GM23338 (cell line): ENCODE data around the gene CZIB. TPM values are rescaled to one million over a fixed set of nuclear protein-coding genes. Genes with fewer than 3 reads are reported as not detected.

ENCODE experiments used
- ATAC-seq: fragments of 200-7000 bp; cut with Tn5 transposase; 3 replicates; pipeline ENCODE4 v1.9.1; 2020
- DNase-seq: peaks from one replicate; pipeline ENCODE4 v3.0.0-alpha.2; 2015; ENCODE audit warnings: low spot score
- H2AFZ ChIP-seq: fragments of 200-600 bp; sonication (generic); 2 replicates; pipeline ENCODE4 v1.8.0; 2016; ENCODE audit warnings: antibody characterized with exemption, mild to moderate bottlenecking, moderate library complexity
- H3F3A ChIP-seq: fragments of 200-600 bp; sonication (generic); replicated peaks from 2 replicates; pipeline ENCODE4 v1.8.0; 2017; ENCODE audit warnings: antibody characterized with exemption, mixed run types, low read depth
- H3K27ac ChIP-seq: fragments of 200-600 bp; sonication (generic); 2 replicates; pipeline ENCODE4 v1.6.1; 2016; ENCODE audit warnings: low read depth
- H3K27me3 ChIP-seq: fragments of 200-600 bp; sonication (generic); 2 replicates; pipeline ENCODE4 v1.8.0; 2016; ENCODE audit warnings: mild to moderate bottlenecking, mixed run types, moderate library complexity; ENCODE audit not compliant: insufficient read depth
- H3K36me3 ChIP-seq: fragments of 200-600 bp; sonication (generic); 2 replicates; pipeline ENCODE4 v1.8.0; 2016; ENCODE audit warnings: mild to moderate bottlenecking; ENCODE audit not compliant: insufficient read depth
- H3K4me1 ChIP-seq: fragments of 200-600 bp; sonication (generic); 2 replicates; pipeline ENCODE4 v1.8.0; 2016; ENCODE audit warnings: mild to moderate bottlenecking, moderate library complexity; ENCODE audit not compliant: insufficient read depth
- H3K4me2 ChIP-seq: fragments of 200-600 bp; sonication (generic); 2 replicates; pipeline ENCODE4 v1.7.1; 2017; ENCODE audit warnings: mixed run types
- H3K4me3 ChIP-seq: fragments of 200-600 bp; sonication (generic); 2 replicates; pipeline ENCODE4 v1.6.1; 2016; ENCODE audit warnings: mixed run types
- H3K79me2 ChIP-seq: fragments of 200-600 bp; sonication (generic); replicated peaks from 2 replicates; pipeline ENCODE4 v1.8.0; 2017; ENCODE audit warnings: mild to moderate bottlenecking; ENCODE audit not compliant: insufficient read depth
- H3K9me2 ChIP-seq: fragments of 200-600 bp; sonication (generic); 2 replicates; pipeline ENCODE4 v1.8.0; 2017; ENCODE audit not compliant: insufficient read depth
- H4K20me1 ChIP-seq: fragments of 200-600 bp; sonication (generic); replicated peaks from 2 replicates; pipeline ENCODE4 v1.8.0; 2017; ENCODE audit warnings: mild to moderate bottlenecking; ENCODE audit not compliant: insufficient read depth
- H3K27ac Mint-ChIP-seq: 2 replicates; pipeline ENCODE4 v1.8.0; 2020; ENCODE audit warnings: inconsistent platforms, mild to moderate bottlenecking, moderate library complexity, mixed read lengths
- H3K27me3 Mint-ChIP-seq: 3 replicates; pipeline ENCODE4 v1.8.0; 2022; ENCODE audit warnings: low read depth, mild to moderate bottlenecking, moderate library complexity, mixed read lengths, inconsistent platforms; ENCODE audit not compliant: insufficient read depth, poor library complexity
- H3K36me3 Mint-ChIP-seq: 3 replicates; pipeline ENCODE4 v1.8.0; 2021; ENCODE audit warnings: low read depth, mild to moderate bottlenecking, inconsistent platforms, moderate library complexity, mixed read lengths
- H3K4me1 Mint-ChIP-seq: 3 replicates; pipeline ENCODE4 v1.8.0; 2020; ENCODE audit warnings: mild to moderate bottlenecking, inconsistent platforms, mixed read lengths
- H3K4me3 Mint-ChIP-seq: 3 replicates; pipeline ENCODE4 v1.8.0; 2021; ENCODE audit warnings: moderate library complexity, mild to moderate bottlenecking, inconsistent platforms, mixed read lengths
- H3K9me3 Mint-ChIP-seq: 3 replicates; pipeline ENCODE4 v1.8.0; 2020; ENCODE audit warnings: moderate library complexity, mild to moderate bottlenecking, inconsistent platforms, mixed read lengths
- EZH2phosphoT487 ChIP-seq: fragments of 200-600 bp; sonication (generic); IDR thresholded peaks from one replicate; pipeline ENCODE4 v1.8.1; 2018; ENCODE audit warnings: antibody characterized with exemption; ENCODE audit not compliant: unreplicated experiment
- JUNB ChIP-seq: IDR thresholded peaks from one replicate; pipeline ENCODE4 v1.6.1; 2016; ENCODE audit warnings: antibody characterized with exemption; ENCODE audit not compliant: unreplicated experiment
- NANOG ChIP-seq: IDR thresholded peaks from 2 replicates; pipeline ENCODE4 v1.6.1; 2016; ENCODE audit warnings: antibody characterized with exemption, borderline replicate concordance
- POLR2AphosphoS5 ChIP-seq: IDR thresholded peaks from 2 replicates; pipeline ENCODE4 v1.6.1; 2016; ENCODE audit warnings: antibody characterized with exemption, low read depth
- STAT1 ChIP-seq: IDR thresholded peaks from one replicate; pipeline ENCODE4 v1.6.1; 2016; ENCODE audit warnings: antibody characterized with exemption; ENCODE audit not compliant: unreplicated experiment
- ZNF114 ChIP-seq: fragments of 250-450 bp; sonication (Bioruptor Pico); IDR thresholded peaks from 2 replicates; pipeline ENCODE4 v1.5.0; 2020; ENCODE audit warnings: mild to moderate bottlenecking, moderate library complexity
- ZNF462 ChIP-seq: fragments of 250-450 bp; sonication (Bioruptor Pico); IDR thresholded peaks from 2 replicates; pipeline ENCODE4 v1.5.0; 2020; ENCODE audit warnings: mild to moderate bottlenecking, moderate library complexity
- polyA plus RNA-seq: library from polyadenylated mRNA; unstranded; fragments of >200 nt; fragmentation: Nextera tagmentation; extraction: Ambion mirVana; gene quantifications from 2 replicates; pipeline ENCODE4 v1.2.1, GENCODE V29; 2016
- total RNA-seq: library from RNA; depleted of rRNA; stranded (reverse); fragments of >200 nt; shearing (Covaris generic); gene quantifications from 2 replicates; pipeline ENCODE4 v1.2.3, GENCODE V29; 2014

Gene CZIB
- total and polyA plus RNA-seq, 2 experiments from 2014 or later = 59.8 to 84.1 TPM

- TF ChIP-seq ZNF462 = no peak
Measured at GRCh38 chr1:53237638-53238037, 17.2 kb upstream of the CZIB start (continued).

GRCh38 chr1:53220962-53221286 lies 490 bp upstream of the CZIB start:
- peaks cover 3% of the 10 kb centered on the region for H3K27me3 Mint-ChIP-seq
- Histone ChIP-seq H3K36me3 (no peaks in the 10 kb centered on the region), H3K27me3 (no peaks in the 10 kb centered on the region), H3K4me2 (peak overlapping the region; percentile 76), H3K4me1 (peaks cover 7% of the 10 kb centered on the region), H4K20me1 (no peaks in the 10 kb centered on the region), H3K79me2 (peaks cover 5% of the 10 kb centered on the region; the same call in 1 of the 2 replicates), H3K27ac (no peak overlapping the region), H3K4me3 (peak overlapping the region; percentile 57), H3F3A (no peaks in the 10 kb centered on the region; the same call in 1 of the 2 replicates), H2AFZ (peak overlapping the region; percentile 88), H3K9me2 (no peaks in the 10 kb centered on the region)
- no peak for ATAC-seq
- peaks cover 3% of the 10 kb centered on the region; the same call in 2 of the 3 replicates for H3K36me3 Mint-ChIP-seq
- peaks cover 15% of the 10 kb centered on the region for H3K4me1 Mint-ChIP-seq
- peak overlapping the region; percentile 94; the same call in 1 of the 2 replicates for H3K27ac Mint-ChIP-seq
- no peak for TF ChIP-seq EZH2phosphoT487
- no peak for TF ChIP-seq JUNB
- TF ChIP-seq STAT1 = no peak
- TF ChIP-seq POLR2AphosphoS5 = no peak
- no peak for TF ChIP-seq NANOG
- TF ChIP-seq ZNF114 = no peak
- H3K4me3 Mint-ChIP-seq = peak overlapping the region; percentile 93
- H3K9me3 Mint-ChIP-seq = no peaks in the 10 kb centered on the region; the same call in 2 of the 3 replicates
- no peak for DNase-seq
